Brain microvascular endothelial cell (primary cell): ENCODE data around the gene MAP3K7.

Experiments used
- DNase-seq: peaks from one replicate; pipeline ENCODE4 v3.0.0-alpha.2; 2020
- H3K27ac ChIP-seq: fragments of 250-450 bp; sonication (Bioruptor Pico); 2 replicates; pipeline ENCODE4 v1.5.1; 2020; ENCODE audit warnings: mild to moderate bottlenecking, moderate library complexity
- H3K27me3 ChIP-seq: fragments of 250-450 bp; sonication (Bioruptor Pico); replicated peaks from 2 replicates; pipeline ENCODE4 v1.5.1; 2020; ENCODE audit warnings: mild to moderate bottlenecking
- H3K36me3 ChIP-seq: fragments of 250-450 bp; sonication (Bioruptor Pico); replicated peaks from 2 replicates; pipeline ENCODE4 v1.5.1; 2020; ENCODE audit warnings: mild to moderate bottlenecking
- H3K4me3 ChIP-seq: 2 replicates; pipeline ENCODE4 v1.5.1; 2011; ENCODE audit warnings: low read depth, mild to moderate bottlenecking, control low read depth, low read length, moderate library complexity
- in situ Hi-C: cut with HindIII; loops from 2 replicates; pipeline ENCODE4 v1.10.0; 2017; ENCODE audit warnings: low sequenced_read_pairs, low pct_ligation_motif_present
- TF ChIP-seq, protein P1 (sequence below): IDR thresholded peaks from 2 replicates; pipeline ENCODE4 v1.5.1; 2011; ENCODE audit warnings: low read depth, mild to moderate bottlenecking, moderate library complexity, low read length, control low read depth, inconsistent platforms; ENCODE audit errors: missing control alignments

Gene MAP3K7

DNA sequence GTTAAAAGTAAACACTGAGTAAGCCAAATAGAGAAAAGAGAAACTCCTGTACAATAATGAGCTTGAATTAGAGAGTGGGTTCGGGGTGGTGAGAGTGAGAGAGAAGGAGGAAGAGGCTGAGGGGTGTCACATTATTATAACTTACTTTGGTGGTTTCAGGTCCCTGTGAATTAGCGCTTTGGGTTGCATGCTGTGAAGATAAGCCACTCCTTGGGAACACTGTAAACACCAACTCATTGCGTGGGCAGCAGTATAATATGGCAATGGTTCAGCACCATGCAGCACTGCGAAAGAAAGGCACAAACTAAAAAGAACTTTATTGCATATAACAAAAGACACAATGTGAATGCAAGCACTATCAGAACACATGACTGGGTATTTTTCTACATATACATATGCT lies 26.9 kb downstream of the MAP3K7 start:
- no peak for DNase-seq
- H3K27ac ChIP-seq: no peak overlapping the region
- H3K36me3 ChIP-seq: peaks cover 19% of the 10 kb centered on the region
- TF ChIP-seq, protein P1, sequence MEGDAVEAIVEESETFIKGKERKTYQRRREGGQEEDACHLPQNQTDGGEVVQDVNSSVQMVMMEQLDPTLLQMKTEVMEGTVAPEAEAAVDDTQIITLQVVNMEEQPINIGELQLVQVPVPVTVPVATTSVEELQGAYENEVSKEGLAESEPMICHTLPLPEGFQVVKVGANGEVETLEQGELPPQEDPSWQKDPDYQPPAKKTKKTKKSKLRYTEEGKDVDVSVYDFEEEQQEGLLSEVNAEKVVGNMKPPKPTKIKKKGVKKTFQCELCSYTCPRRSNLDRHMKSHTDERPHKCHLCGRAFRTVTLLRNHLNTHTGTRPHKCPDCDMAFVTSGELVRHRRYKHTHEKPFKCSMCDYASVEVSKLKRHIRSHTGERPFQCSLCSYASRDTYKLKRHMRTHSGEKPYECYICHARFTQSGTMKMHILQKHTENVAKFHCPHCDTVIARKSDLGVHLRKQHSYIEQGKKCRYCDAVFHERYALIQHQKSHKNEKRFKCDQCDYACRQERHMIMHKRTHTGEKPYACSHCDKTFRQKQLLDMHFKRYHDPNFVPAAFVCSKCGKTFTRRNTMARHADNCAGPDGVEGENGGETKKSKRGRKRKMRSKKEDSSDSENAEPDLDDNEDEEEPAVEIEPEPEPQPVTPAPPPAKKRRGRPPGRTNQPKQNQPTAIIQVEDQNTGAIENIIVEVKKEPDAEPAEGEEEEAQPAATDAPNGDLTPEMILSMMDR: no peak
- H3K27me3 ChIP-seq: no peaks in the 10 kb centered on the region
- no peak overlapping the region for H3K4me3 ChIP-seq
- in situ Hi-C loops: no loop called here

DNA sequence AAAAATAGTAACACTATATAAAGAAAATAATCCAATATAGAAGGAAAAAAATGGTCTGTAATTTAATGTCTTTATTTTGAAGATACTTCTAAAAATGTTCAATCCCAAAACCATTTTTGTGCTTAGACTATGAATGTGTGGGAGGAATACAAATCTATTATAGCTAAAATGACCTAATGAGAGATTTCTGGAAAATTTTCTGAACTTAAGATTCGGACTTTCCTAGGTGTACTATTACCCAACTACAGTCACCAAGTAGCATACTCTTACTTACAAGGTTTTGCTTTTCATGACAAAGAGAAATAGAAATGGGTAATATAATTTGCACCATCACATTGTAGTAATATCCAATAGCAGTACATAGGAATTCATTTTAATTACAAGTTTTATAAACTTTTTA lies 29.9 kb downstream of the MAP3K7 start:
- DNase-seq: no peak
- TF ChIP-seq, protein P1: no peak
- in situ Hi-C loops: no loop called here
- no peak overlapping the region for H3K4me3 ChIP-seq
- no peak overlapping the region for H3K27ac ChIP-seq
- H3K27me3 ChIP-seq: no peaks in the 10 kb centered on the region
- peaks cover 13% of the 10 kb centered on the region for H3K36me3 ChIP-seq

DNA sequence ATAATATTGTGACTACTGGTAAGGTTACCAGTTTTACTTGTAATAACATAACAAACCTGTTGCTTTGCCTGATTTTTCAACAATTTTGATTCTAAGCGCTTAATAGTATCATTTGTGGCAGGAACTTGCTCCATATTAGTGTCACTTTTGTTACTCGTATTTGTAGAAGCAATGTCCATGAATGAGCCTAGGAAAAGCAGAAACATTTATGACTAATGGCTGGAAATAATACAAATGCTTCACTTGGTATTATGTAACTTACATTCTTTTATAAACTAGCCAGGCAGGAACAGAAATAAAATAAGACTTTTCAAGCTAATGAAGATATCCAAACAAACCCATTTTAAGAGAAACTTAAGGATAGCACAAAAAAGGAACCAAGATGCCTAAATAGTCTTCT lies 38.9 kb downstream of the MAP3K7 start:
- TF ChIP-seq, protein P1: no peak
- in situ Hi-C loops: no loop called here

GRCh38 chr6:90547079-90547478 lies 39.8 kb downstream of the MAP3K7 start:
- Histone ChIP-seq H3K4me3 (no peak overlapping the region), H3K36me3 (peaks cover 37% of the 10 kb centered on the region), H3K27ac (no peak overlapping the region), H3K27me3 (no peaks in the 10 kb centered on the region)
- TF ChIP-seq, protein P1: no peak
- in situ Hi-C loops: no loop called here
- DNase-seq: no peak

More for the DNA sequence above, 38.9 kb downstream of the MAP3K7 start:
- Histone ChIP-seq H3K27ac (no peak overlapping the region), H3K27me3 (no peaks in the 10 kb centered on the region), H3K36me3 (peaks cover 36% of the 10 kb centered on the region), H3K4me3 (no peak overlapping the region)
- DNase-seq: no peak

DNA sequence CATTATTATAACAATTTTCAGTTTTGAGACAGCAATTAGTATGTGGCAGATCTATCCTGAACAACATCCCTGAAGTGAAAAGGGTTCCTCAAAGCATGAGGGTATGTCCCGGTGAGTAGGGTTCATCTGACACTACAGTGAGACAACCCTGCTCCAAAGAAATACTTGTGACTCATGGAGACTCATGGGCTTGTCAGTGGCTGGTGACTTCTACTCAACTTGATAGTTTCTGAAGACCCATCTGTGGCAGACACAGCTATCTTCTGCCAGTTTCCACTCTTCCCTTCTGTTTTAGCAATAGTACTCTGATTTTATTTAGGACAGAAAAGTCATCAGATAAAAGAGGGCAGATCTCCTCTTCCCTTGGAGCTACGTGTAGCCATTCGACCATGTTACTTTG lies 41.4 kb downstream of the MAP3K7 start:
- Histone ChIP-seq H3K27ac (no peak overlapping the region), H3K4me3 (no peak overlapping the region), H3K27me3 (no peaks in the 10 kb centered on the region), H3K36me3 (peaks cover 37% of the 10 kb centered on the region)
- in situ Hi-C loops: no loop called here
- TF ChIP-seq, protein P1: no peak
- DNase-seq: no peak

DNA sequence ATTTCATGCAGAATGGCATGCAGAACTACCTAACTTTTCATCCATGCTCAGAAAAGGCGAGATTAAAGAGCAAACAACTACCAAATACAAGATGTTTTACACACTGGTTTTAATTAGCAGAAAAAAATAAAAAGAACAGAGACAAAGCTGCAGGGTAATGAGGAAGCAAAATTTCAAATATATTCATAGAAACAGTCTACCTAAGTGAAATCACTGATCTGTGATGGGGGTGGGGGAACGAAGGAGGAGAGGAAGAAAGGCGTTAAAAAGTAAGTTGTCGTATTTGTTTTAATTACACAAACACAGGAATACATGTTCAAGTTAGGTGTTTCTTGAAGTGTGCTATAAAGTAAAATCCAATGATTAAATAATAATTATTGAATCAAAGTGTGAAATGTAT lies 42.1 kb downstream of the MAP3K7 start:
- Histone ChIP-seq H3K4me3 (no peak overlapping the region), H3K27ac (no peak overlapping the region), H3K36me3 (peaks cover 35% of the 10 kb centered on the region), H3K27me3 (no peaks in the 10 kb centered on the region)
- in situ Hi-C loops: no loop called here
- no peak for DNase-seq
- TF ChIP-seq, protein P1: no peak
